NCI-H1092 treated with DMSO at 0.1 percent for 48 hours (cell line): Measurements from ENCODE around the gene AP5S1.

Experiments
- DNase-seq: peaks from one replicate; lab custom pipeline; 2025; lab: John Stamatoyannopoulos, UW

The AP5S1 gene

GRCh38 chr20:3876676-3877075 is 56.3 kb downstream of the AP5S1 start:
- no peak for DNase-seq
